ENCODE results near the gene TACC2.
"Not testable (repeated sequence)": the region's sequence is repeated elsewhere in the genome, so short reads cannot be mapped to it uniquely, and the experiment has no call there.

TACC2 gene

GRCh38 chr10:122062831-122063674 is 74.1 kb downstream of the TACC2 start:
- peak; percentile 97 for DNase-seq

GRCh38 chr10:122066337-122066939 is 77.5 kb downstream of the TACC2 start:
- not testable (repeated sequence) for DNase-seq

GRCh38 chr10:122068844-122069243 is 79.9 kb downstream of the TACC2 start:
- no peak for DNase-seq

- DNase-seq, result no peak
Measured at GRCh38 chr10:122072491-122072890, 83.5 kb downstream of the TACC2 start.

DNA sequence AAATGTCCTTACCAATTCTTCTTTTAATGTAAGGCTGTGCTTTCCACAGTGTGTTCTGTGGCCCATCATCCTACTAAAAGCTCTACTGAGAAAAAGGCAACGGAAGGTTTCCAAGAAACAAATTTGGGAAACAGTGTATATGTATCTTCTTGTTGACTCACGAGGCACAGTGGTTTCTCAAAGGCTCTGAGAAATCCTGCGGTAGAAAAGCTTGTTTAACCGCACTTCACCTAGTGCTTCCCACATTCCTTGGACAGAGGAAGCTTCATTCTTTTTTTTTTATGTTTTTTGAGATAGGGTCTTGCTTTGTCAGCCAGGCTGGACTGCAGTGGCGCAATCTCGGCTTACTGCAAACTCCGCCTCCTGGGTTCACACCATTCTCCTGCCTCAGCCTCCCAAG is 84.5 kb downstream of the TACC2 start:
- no peak for DNase-seq

GRCh38 chr10:122075171-122075570 is 86.2 kb downstream of the TACC2 start:
- no peak for DNase-seq

GRCh38 chr10:122075876-122076275 is 86.9 kb downstream of the TACC2 start:
- not testable (repeated sequence) for DNase-seq

DNA sequence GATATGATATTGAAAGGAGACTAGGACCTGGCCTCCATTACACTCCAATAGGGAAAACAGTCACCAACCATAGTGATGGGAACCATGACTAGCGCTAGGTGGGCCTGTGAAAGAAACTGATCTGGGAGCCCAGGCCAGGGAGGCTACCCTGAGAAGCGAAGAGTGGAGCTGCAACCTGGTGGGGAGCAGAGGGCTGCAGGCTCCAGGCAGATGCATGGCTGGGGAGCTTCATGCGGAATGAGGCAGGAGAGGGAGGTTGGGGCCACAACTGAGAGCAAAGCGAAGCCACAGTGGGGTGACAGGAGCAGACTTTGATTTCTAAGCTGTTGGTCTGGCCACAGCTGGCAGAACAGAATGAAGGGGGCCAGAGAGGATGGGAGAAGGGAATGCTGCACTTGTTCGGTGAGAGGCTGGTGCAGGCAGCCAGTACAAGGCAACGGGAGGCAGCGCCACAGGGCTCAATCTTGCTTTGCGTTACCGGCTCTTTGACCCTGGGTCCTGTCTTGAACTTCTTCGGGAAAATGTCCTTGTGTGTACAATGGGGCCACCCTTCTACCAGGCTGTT is 88.4 kb downstream of the TACC2 start:
- no peak for DNase-seq

- no peak for DNase-seq
Measured at GRCh38 chr10:122078326-122078725, 89.4 kb downstream of the TACC2 start.

DNA sequence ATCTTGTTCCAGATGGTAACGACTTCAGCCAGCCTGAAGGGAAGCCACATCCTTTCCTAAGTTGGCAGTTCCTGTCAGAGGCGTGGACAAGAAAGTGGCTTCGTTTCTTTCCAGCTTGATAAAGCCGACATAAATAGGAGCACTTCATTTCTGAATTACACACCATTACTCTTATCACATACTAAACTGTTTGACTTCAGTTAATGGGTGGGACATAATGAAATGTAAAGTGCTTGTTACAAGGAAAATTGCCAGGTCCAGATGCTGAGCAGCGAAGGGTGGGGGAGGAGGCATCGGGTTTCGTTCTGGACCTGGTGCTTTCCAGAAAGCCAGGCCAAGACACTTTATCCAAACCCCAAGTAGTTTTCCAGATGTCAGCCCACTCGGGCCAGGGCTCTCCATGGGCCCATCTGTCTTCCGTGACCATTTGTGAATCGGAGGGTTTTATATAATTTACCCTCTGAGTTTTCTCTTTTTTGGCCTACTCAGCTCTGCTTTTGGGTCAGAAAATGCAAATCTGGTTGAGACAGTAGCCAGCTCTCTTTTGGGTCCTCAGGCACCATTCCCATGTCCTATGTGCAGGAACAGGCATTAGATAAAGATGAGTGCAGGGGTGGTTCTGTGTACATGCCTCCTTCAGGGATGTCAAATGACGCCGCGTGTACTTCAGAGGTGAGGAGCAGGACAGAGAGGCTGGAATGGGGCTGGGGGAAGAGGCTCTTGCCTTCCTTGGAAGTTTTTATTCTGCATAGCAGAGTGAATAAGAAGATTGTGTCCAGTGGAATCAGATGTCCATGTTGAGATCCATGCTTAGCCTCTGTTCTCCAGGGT is 90.2 kb downstream of the TACC2 start:
- no peak for DNase-seq

DNA sequence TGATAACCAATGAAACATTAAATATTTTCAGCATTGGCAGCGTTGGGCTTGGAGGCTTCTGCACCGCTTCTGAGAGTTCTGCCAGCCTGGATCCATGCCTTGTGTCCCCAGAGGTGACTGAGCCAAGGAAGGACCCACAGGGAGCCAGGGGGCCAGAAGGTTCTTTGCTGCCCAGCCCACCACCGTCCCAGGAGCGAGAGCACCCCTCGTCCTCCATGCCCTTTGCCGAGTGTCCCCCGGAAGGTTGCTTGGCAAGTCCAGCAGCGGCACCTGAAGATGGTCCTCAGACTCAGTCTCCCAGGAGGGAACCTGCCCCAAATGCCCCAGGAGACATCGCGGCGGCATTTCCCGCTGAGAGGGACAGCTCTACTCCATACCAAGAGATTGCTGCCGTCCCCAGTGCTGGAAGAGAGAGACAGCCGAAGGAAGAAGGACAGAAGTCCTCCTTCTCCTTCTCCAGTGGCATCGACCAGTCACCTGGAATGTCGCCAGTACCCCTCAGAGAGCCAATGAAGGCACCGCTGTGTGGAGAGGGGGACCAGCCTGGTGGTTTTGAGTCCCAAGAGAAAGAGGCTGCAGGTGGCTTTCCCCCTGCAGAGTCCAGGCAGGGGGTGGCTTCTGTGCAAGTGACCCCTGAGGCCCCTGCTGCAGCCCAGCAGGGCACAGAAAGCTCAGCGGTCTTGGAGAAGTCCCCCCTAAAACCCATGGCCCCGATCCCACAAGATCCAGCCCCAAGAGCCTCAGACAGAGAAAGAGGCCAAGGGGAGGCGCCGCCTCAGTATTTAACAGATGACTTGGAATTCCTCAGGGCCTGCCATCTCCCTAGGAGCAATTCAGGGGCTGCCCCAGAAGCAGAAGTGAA is 93.9 kb downstream of the TACC2 start:
- no peak for DNase-seq

DNA sequence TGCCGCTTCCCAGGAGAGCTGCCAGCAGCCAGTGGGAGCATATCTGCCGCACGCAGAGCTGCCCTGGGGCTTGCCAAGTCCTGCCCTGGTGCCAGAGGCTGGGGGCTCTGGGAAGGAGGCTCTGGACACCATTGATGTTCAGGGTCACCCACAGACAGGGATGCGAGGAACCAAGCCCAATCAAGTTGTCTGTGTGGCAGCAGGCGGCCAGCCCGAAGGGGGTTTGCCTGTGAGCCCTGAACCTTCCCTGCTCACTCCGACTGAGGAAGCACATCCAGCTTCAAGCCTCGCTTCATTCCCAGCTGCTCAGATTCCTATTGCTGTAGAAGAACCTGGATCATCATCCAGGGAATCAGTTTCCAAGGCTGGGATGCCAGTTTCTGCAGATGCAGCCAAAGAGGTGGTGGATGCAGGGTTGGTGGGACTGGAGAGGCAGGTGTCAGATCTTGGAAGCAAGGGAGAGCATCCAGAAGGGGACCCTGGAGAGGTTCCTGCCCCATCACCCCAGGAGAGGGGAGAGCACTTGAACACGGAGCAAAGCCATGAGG is 94.6 kb downstream of the TACC2 start:
- no peak for DNase-seq

DNA sequence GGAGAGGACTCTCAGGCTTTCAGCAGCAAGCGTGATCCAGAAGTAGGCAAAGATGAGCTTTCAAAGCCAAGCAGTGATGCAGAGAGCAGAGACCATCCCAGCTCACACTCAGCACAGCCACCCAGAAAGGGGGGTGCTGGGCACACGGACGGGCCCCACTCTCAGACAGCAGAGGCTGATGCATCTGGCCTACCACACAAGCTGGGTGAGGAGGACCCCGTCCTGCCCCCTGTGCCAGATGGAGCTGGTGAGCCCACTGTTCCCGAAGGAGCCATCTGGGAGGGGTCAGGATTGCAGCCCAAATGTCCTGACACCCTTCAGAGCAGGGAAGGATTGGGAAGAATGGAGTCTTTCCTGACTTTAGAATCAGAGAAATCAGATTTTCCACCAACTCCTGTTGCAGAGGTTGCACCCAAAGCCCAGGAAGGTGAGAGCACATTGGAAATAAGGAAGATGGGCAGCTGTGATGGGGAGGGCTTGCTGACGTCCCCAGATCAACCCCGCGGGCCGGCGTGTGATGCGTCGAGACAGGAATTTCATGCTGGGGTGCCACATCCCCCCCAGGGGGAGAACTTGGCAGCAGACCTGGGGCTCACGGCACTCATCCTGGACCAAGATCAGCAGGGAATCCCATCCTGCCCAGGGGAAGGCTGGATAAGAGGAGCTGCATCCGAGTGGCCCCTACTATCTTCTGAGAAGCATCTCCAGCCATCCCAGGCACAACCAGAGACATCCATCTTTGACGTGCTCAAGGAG is 95.5 kb downstream of the TACC2 start:
- no peak for DNase-seq

GRCh38 chr10:122085423-122085911 is 96.5 kb downstream of the TACC2 start:
- no peak for DNase-seq

- DNase-seq, result no peak
Measured at GRCh38 chr10:122086416-122087240, 97.7 kb downstream of the TACC2 start.

- DNase-seq, result peak; percentile 63
Measured at GRCh38 chr10:122087436-122087835, 98.5 kb downstream of the TACC2 start.

DNA sequence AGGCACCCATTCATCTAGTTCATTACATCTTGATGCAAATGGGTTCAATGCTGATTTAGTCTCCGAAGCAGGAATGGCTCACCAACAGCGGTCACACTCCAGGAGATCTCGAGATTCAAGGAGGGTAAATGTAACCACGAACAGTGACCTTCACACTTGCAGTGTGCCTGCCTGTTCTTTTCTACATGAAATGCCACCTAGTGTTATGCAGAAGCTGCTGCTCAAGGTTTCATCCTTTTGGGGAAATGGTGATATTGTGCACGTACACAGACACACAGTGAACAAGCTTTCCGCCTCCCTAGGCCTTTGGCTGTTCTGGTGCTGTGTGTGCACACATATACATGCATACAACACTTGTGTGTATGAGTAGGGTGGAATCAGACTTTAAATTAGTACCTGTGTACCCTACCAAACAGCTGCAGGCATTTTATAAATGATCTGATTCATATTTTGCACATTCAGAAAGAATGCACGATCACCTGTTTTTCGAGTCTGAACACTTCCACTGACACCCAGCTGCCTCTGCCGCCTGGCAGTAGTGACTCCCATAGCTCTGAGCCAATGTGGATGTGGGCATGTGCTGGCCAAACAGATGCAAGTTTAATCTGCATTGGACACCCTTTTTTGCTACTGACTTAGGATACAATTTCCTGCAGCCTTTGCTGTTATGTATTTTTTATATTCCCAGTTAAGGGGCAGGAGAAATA is 100.5 kb downstream of the TACC2 start:
- no peak for DNase-seq

- no peak for DNase-seq
Measured at GRCh38 chr10:122091722-122092121, 102.8 kb downstream of the TACC2 start.

DNA sequence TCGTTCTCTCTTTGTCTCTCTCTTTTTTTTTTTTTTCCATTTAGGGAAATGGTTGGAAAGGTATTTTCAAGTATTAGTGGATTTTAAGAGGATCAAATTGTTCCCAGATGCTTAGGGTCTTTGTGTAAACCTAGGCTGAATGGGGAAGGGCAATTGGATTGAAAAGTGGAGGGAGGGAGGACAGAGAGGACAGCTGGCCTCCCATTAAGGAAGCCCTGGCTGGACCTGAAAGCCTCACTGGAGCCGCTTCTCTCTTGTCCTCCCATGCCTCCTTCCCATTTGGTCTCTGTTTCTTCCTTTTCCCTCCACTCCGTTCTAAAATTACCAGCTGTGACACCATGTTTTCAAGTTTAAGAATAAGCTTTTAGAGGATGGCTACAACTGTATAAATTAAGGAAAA is 104.1 kb downstream of the TACC2 start:
- no peak for DNase-seq
